H1 (cell line): ENCODE data around the gene CKM. TPM values are rescaled to one million over a fixed set of nuclear protein-coding genes. Genes with fewer than 3 reads are reported as not detected.

ENCODE experiments used
- CTCF ChIA-PET: fragments of 300-600 bp; sonication (Branson Sonifier 250); formaldehyde crosslinking; loops from one replicate; lab custom pipeline; 2021; ENCODE audit not compliant: partially characterized antibody; lab: Charles Lee
- POLR2A ChIA-PET: fragments of 300-600 bp; sonication (Branson Sonifier 250); formaldehyde crosslinking; loops from one replicate; lab custom pipeline; 2021; ENCODE audit warnings: inconsistent platforms; ENCODE audit not compliant: partially characterized antibody; lab: Charles Lee
- DNase-seq, 2 experiments: peaks; one replicate each; pipeline versions ENCODE4 v3.0.0 to v3.0.0-alpha.2; 2010 to 2022; ENCODE audit warnings: low spot score in 2 of 2, low read depth in 1 of 2, mixed read lengths in 1 of 2
- FAIRE-seq: peaks from 2 replicates; lab custom pipeline; 2011; peaks lifted over from hg19 to GRCh38; lab: Jason Lieb, UNC
- H2AFZ ChIP-seq: 2 replicates; pipeline ENCODE4 v1.8.1; 2012; ENCODE audit warnings: low read length, inconsistent platforms
- H2AK5ac ChIP-seq: 2 replicates; pipeline ENCODE4 v1.6.1; 2013; ENCODE audit warnings: low read depth, low read length
- H2BK120ac ChIP-seq: replicated peaks from 2 replicates; pipeline ENCODE3; 2013; ENCODE audit warnings: low read depth, low read length, inconsistent platforms
- H2BK12ac ChIP-seq: 2 replicates; pipeline ENCODE4 v1.6.1; 2013; ENCODE audit warnings: low read depth, low read length
- H2BK15ac ChIP-seq: 2 replicates; pipeline ENCODE4 v1.6.1; 2013; ENCODE audit warnings: low read length
- H2BK20ac ChIP-seq: 2 replicates; pipeline ENCODE4 v1.6.1; 2013; ENCODE audit warnings: low read length
- H2BK5ac ChIP-seq: 2 replicates; pipeline ENCODE4 v1.6.1; 2013; ENCODE audit warnings: low read depth, low read length
- H3K14ac ChIP-seq: 2 replicates; pipeline ENCODE4 v1.6.1; 2013; ENCODE audit warnings: inconsistent platforms; ENCODE audit not compliant: insufficient read length
- H3K18ac ChIP-seq: 2 replicates; pipeline ENCODE4 v1.6.1; 2013; ENCODE audit warnings: low read length; ENCODE audit errors: extremely low read depth
- H3K23ac ChIP-seq: 2 replicates; pipeline ENCODE4 v1.6.1; 2013; ENCODE audit warnings: inconsistent platforms; ENCODE audit not compliant: insufficient read length
- H3K23me2 ChIP-seq: 2 replicates; pipeline ENCODE4 v1.6.1; 2013; ENCODE audit warnings: low read depth, low read length
- H3K27ac ChIP-seq: 2 replicates; pipeline ENCODE4 v1.6.1; 2011; ENCODE audit warnings: low read depth, low read length, inconsistent platforms
- H3K27me3 ChIP-seq, 4 experiments: replicated peaks in 1 of 4; 1 replicate in 1 of 4; 2 replicates in 3 of 4; pipeline versions ENCODE4 v1.6.1 to v1.8.1; 2011 to 2013; ENCODE audit warnings: low read length in 3 of 4, mild to moderate bottlenecking in 3 of 4, inconsistent platforms in 2 of 4, mixed read lengths in 2 of 4, moderate library complexity in 1 of 4; ENCODE audit not compliant: control insufficient read depth in 3 of 4, insufficient read depth in 3 of 4; ENCODE audit errors: extremely low read depth in 1 of 4
- H3K36me3 ChIP-seq, 4 experiments: 2 replicates each; pipeline versions ENCODE4 v1.6.1 to v1.8.1; 2011 to 2013; ENCODE audit warnings: mild to moderate bottlenecking in 4 of 4, low read length in 3 of 4, moderate library complexity in 2 of 4, control low read depth in 1 of 4, inconsistent platforms in 1 of 4; ENCODE audit not compliant: insufficient read depth in 4 of 4, control insufficient read depth in 2 of 4
- H3K4ac ChIP-seq: replicated peaks from 2 replicates; pipeline ENCODE3; 2013; ENCODE audit warnings: low read length, low read depth, mixed read lengths, inconsistent platforms; ENCODE audit not compliant: insufficient read length
- H3K4me1 ChIP-seq, 4 experiments: replicated peaks in 1 of 4; 1 replicate in 1 of 4; 2 replicates in 3 of 4; pipeline versions ENCODE4 v1.6.1 to v1.8.1; 2011 to 2013; ENCODE audit warnings: low read length in 3 of 4, inconsistent platforms in 2 of 4, mixed read lengths in 1 of 4; ENCODE audit not compliant: insufficient read depth in 4 of 4, control insufficient read depth in 3 of 4
- H3K4me2 ChIP-seq, 2 experiments: 2 replicates each; pipeline versions ENCODE4 v1.6.1 to v1.8.1; 2011 to 2013; ENCODE audit warnings: low read depth in 2 of 2, low read length in 2 of 2, control low read depth in 1 of 2, inconsistent platforms in 1 of 2, mild to moderate bottlenecking in 1 of 2; ENCODE audit not compliant: insufficient read depth in 1 of 2
- H3K4me3 ChIP-seq, 4 experiments: fragments of 200-600, 300-600 bp in 1 of 4; sonication (generic), shearing (Covaris generic), sonication (Bioruptor Twin) in 1 of 4; 2 replicates each; pipeline versions ENCODE4 v1.5.1 to v1.8.1; 2011 to 2016; ENCODE audit warnings: low read length in 4 of 4, low read depth in 3 of 4, control low read depth in 2 of 4, inconsistent platforms in 2 of 4, mild to moderate bottlenecking in 2 of 4, mixed read lengths in 1 of 4, moderate library complexity in 1 of 4; ENCODE audit not compliant: insufficient read depth in 2 of 4; ENCODE audit errors: extremely low read depth in 1 of 4
- H3K56ac ChIP-seq: replicated peaks from 2 replicates; pipeline ENCODE3; 2013; ENCODE audit warnings: low read depth, mild to moderate bottlenecking, mixed read lengths, low read length, inconsistent platforms; ENCODE audit not compliant: insufficient read length
- H3K79me1 ChIP-seq: 2 replicates; pipeline ENCODE4 v1.6.1; 2013; ENCODE audit warnings: low read depth, low read length, control low read depth
- H3K79me2 ChIP-seq, 2 experiments: 2 replicates each; pipeline versions ENCODE4 v1.6.1 to v1.8.1; 2012 to 2013; ENCODE audit warnings: low read length in 2 of 2, mild to moderate bottlenecking in 2 of 2, inconsistent platforms in 1 of 2; ENCODE audit not compliant: insufficient read depth in 2 of 2, control insufficient read depth in 1 of 2
- H3K9ac ChIP-seq, 4 experiments: replicated peaks in 1 of 4; 1 replicate in 1 of 4; 2 replicates in 3 of 4; pipeline versions ENCODE4 v1.6.1 to v1.8.1; 2011 to 2013; ENCODE audit warnings: low read depth in 3 of 4, low read length in 3 of 4, control low read depth in 2 of 4, mild to moderate bottlenecking in 2 of 4, moderate library complexity in 2 of 4, inconsistent platforms in 1 of 4; ENCODE audit errors: extremely low read depth in 1 of 4
- H3K9me3 ChIP-seq, 2 experiments: 2 replicates each; pipeline versions ENCODE4 v1.6.1 to v1.8.1; 2012 to 2013; ENCODE audit warnings: mild to moderate bottlenecking in 2 of 2, moderate library complexity in 2 of 2, control low read depth in 1 of 2, inconsistent platforms in 1 of 2, low read depth in 1 of 2, low read length in 1 of 2, mixed read lengths in 1 of 2; ENCODE audit not compliant: insufficient read depth in 2 of 2
- H4K20me1 ChIP-seq, 2 experiments: replicated peaks in 1 of 2; 2 replicates each; pipeline versions ENCODE3 to v1.8.1; 2011 to 2013; ENCODE audit warnings: inconsistent platforms in 2 of 2, low read length in 2 of 2, mild to moderate bottlenecking in 1 of 2; ENCODE audit not compliant: insufficient read depth in 2 of 2, control insufficient read depth in 1 of 2
- H4K5ac ChIP-seq: 2 replicates; pipeline ENCODE4 v1.6.1; 2013; ENCODE audit warnings: low read length, low read depth, mixed read lengths, inconsistent platforms; ENCODE audit not compliant: insufficient read length
- H4K8ac ChIP-seq: 2 replicates; pipeline ENCODE4 v1.8.0; 2013; ENCODE audit warnings: mild to moderate bottlenecking, moderate library complexity, low read length, inconsistent platforms; ENCODE audit not compliant: insufficient read depth; ENCODE audit errors: extremely low read depth
- H4K91ac ChIP-seq: replicated peaks from 2 replicates; pipeline ENCODE3; 2013; ENCODE audit warnings: low read length, mixed read lengths, inconsistent platforms; ENCODE audit not compliant: insufficient read length
- RAD21 ChIP-seq, 2 experiments: IDR thresholded peaks in 1 of 2; conservative IDR thresholded peaks in 1 of 2; 2 replicates each; pipeline ENCODE4 v1.6.1; 2011; ENCODE audit warnings: low read depth in 2 of 2, low read length in 2 of 2, improper control_type of control experiment in 1 of 2, inconsistent platforms in 1 of 2, mild to moderate bottlenecking in 1 of 2, moderate library complexity in 1 of 2
- SAP30 ChIP-seq: fragments of 300-600 bp; sonication (generic); IDR thresholded peaks from 2 replicates; pipeline ENCODE4 v1.7.1; 2012; ENCODE audit warnings: low read length, moderate library complexity, mild to moderate bottlenecking, inconsistent platforms; ENCODE audit not compliant: insufficient read depth, insufficient replicate concordance
- SP2 ChIP-seq: IDR thresholded peaks from 2 replicates; pipeline ENCODE4 v1.6.1; 2012; ENCODE audit warnings: mild to moderate bottlenecking, low read length, inconsistent platforms
- WGBS, 2 experiments: shearing (Covaris generic) in 1 of 2; methylation state at CpG; one replicate each; pipeline versions ENCODE4 v1.1.6 to v1.1.7; 2013 to 2015; ENCODE audit warnings: low lambda C conversion rate in 2 of 2, mixed read lengths in 2 of 2, inconsistent platforms in 1 of 2, low coverage in 1 of 2, missing lambda C conversion rate in 1 of 2; ENCODE audit not compliant: insufficient replicate concordance in 2 of 2, insufficient coverage in 1 of 2, insufficient read length in 1 of 2; ENCODE audit errors: extremely low coverage in 1 of 2, missing lambda C conversion rate in 1 of 2; 5-methylcytosine and 5-hydroxymethylcytosine counted together
- polyA plus RNA-seq, 7 experiments: library from polyadenylated mRNA; depleted of rRNA in 3 of 7; stranded (reverse) in 5 of 7; unstranded in 2 of 7; fragments of >200 nt in 5 of 7; fragments of 200-250 nt in 2 of 7; gene quantifications; 1 replicate in 5 of 7; 2 replicates in 1 of 7; 4 replicates in 1 of 7; pipeline versions ENCODE4 v1.2.1 to v1.2.3, GENCODE V29; 2011 to 2013; ENCODE audit warnings: missing spikeins in 2 of 7, mixed read lengths in 2 of 7
- total RNA-seq: library from RNA; stranded (reverse); fragmentation: NEBNext Ultra II Directional; extraction: Animal tissue kit (Norgen Biotek cat#: 25700); gene quantifications from 2 replicates; pipeline ENCODE4 v1.2.1, GENCODE V29; 2021

The CKM gene
- total and polyA plus RNA-seq, 2 of the 8 experiments (the other 6 are each of a cell fraction or from before 2014, with no cell fraction given), result 0.08 TPM; not detected in 1

DNA sequence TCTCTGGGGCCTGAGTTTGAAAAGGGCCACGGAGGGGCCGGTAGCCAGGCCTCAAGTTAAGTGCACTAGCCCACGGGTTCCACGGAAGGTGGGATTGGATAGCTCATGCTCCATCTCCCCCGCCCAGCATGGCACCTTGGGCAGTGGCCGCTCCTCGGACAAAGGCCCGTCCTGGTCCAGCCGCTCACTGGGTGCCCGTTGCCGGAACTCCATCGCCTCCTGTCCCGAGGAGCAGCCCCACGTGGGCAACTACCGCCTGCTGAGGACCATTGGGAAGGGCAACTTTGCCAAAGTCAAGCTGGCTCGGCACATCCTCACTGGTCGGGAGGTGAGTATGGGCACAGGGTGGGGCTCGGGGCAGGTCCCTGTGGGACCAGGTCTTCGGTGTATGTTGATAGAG, 63.8 kb downstream of the CKM start:
- CTCF ChIA-PET, result interaction anchor here (0.8 to 1.4 kb wide), 3 partner anchors 16 to 80 kb away, joined by 3 read pairs; no protein-coding TSS in a partner anchor
- TF ChIP-seq SAP30 (no peak), SP2 (no peak), RAD21 (IDR thresholded peaks at IDR 0.05 in 1 of 2, conservative IDR thresholded peaks at IDR 0.05 in 1 of 2; ENCODE audit: low read depth in 2 of 2, low read length in 2 of 2) (no peak)

More for the DNA sequence above, 63.8 kb downstream of the CKM start:
- no peak overlapping the region for H4K8ac ChIP-seq
- H2BK20ac ChIP-seq, result no peak overlapping the region
- H3K23ac ChIP-seq, result no peak overlapping the region
- H3K4me2 ChIP-seq, result no peak overlapping the region
- H3K27me3 ChIP-seq, result no peaks in the 10 kb centered on the region
- no peak overlapping the region for H3K27ac ChIP-seq
- no peak overlapping the region for H2AK5ac ChIP-seq
- H3K56ac ChIP-seq, result no peak overlapping the region
- FAIRE-seq (no peak), DNase-seq (no peak)
- no peak overlapping the region for H3K14ac ChIP-seq
- POLR2A ChIA-PET, result interaction anchor here (0.8 kb wide), 1 partner anchor 19 kb away, joined by 4 read pairs; no protein-coding TSS in a partner anchor
- no peaks in the 10 kb centered on the region for H3K4me1 ChIP-seq
- H3K79me1 ChIP-seq, result peaks cover 7% of the 10 kb centered on the region
- no peak overlapping the region for H2BK120ac ChIP-seq
- peaks cover 16 to 18% of the 10 kb centered on the region in 2 experiments for H4K20me1 ChIP-seq
- H2BK15ac ChIP-seq, result no peak overlapping the region
- H4K91ac ChIP-seq, result no peak overlapping the region
- H3K4ac ChIP-seq, result no peak overlapping the region
- no peaks in the 10 kb centered on the region for H3K9me3 ChIP-seq
- no peak overlapping the region for H2AFZ ChIP-seq
- no peak overlapping the region for H2BK12ac ChIP-seq
- no peak overlapping the region for H4K5ac ChIP-seq
- WGBS, 2 experiments, result 90% methylated on average over 19 of the region's 19 CpGs; no CpG with 5 or more reads in 1 of the 2 experiments
- no peak overlapping the region for H3K18ac ChIP-seq
- no peaks in the 10 kb centered on the region for H3K23me2 ChIP-seq
- H3K4me3 ChIP-seq, result no peak overlapping the region
- no peaks in the 10 kb centered on the region for H3K36me3 ChIP-seq
- H3K79me2 ChIP-seq, result peaks cover 0 to 9% of the 10 kb centered on the region in 2 experiments; a peak in 1 of 4 replicates
- H2BK5ac ChIP-seq, result no peak overlapping the region
- H3K9ac ChIP-seq, result no peak overlapping the region
